ENCODE measurements around the gene PARD3B. TPM values are rescaled to one million over a fixed set of nuclear protein-coding genes. Genes with fewer than 3 reads are reported as not detected.

The PARD3B gene
- total RNA-seq, 2 experiments from 2014 or later = 0.49 to 1.1 TPM

- H3K9me3 Mint-ChIP-seq = no peaks in the 10 kb centered on the region
- no peaks in the 10 kb centered on the region for H3K27me3 Mint-ChIP-seq
Measured at GRCh38 chr2:204713211-204713610, 167.9 kb downstream of the PARD3B start.

GRCh38 chr2:204715361-204715760, 170.1 kb downstream of the PARD3B start:
- no peak for DNase-seq
- H3K4me3 Mint-ChIP-seq = no peak overlapping the region
- H3K9me3 Mint-ChIP-seq = no peaks in the 10 kb centered on the region
- H3K27me3 Mint-ChIP-seq = no peaks in the 10 kb centered on the region
- H3K4me1 Mint-ChIP-seq = peaks cover 4% of the 10 kb centered on the region
- H3K27ac Mint-ChIP-seq = no peak overlapping the region
- no peaks in the 10 kb centered on the region for H3K36me3 Mint-ChIP-seq

More at GRCh38 chr2:204713211-204713610, 167.9 kb downstream of the PARD3B start:
- no peak overlapping the region for H3K27ac Mint-ChIP-seq
- no peaks in the 10 kb centered on the region for H3K36me3 Mint-ChIP-seq
- DNase-seq = no peak
- peaks cover 4% of the 10 kb centered on the region for H3K4me1 Mint-ChIP-seq
- no peak overlapping the region for H3K4me3 Mint-ChIP-seq

GRCh38 chr2:204717591-204717990, 172.3 kb downstream of the PARD3B start:
- no peaks in the 10 kb centered on the region for H3K27me3 Mint-ChIP-seq
- H3K9me3 Mint-ChIP-seq = no peaks in the 10 kb centered on the region
- peaks cover 4% of the 10 kb centered on the region for H3K4me1 Mint-ChIP-seq
- DNase-seq = no peak
- H3K4me3 Mint-ChIP-seq = no peak overlapping the region
- H3K36me3 Mint-ChIP-seq = no peaks in the 10 kb centered on the region
- no peak overlapping the region for H3K27ac Mint-ChIP-seq

- H3K27ac Mint-ChIP-seq = no peak overlapping the region
- H3K36me3 Mint-ChIP-seq = no peaks in the 10 kb centered on the region
- H3K9me3 Mint-ChIP-seq = no peaks in the 10 kb centered on the region
- peaks cover 4% of the 10 kb centered on the region for H3K4me1 Mint-ChIP-seq
- DNase-seq = no peak
- H3K27me3 Mint-ChIP-seq = no peaks in the 10 kb centered on the region
- H3K4me3 Mint-ChIP-seq = no peak overlapping the region
Measured at GRCh38 chr2:204718607-204719006, 173.3 kb downstream of the PARD3B start.

- no peaks in the 10 kb centered on the region for H3K4me1 Mint-ChIP-seq
- no peak overlapping the region for H3K27ac Mint-ChIP-seq
- no peaks in the 10 kb centered on the region for H3K9me3 Mint-ChIP-seq
- no peaks in the 10 kb centered on the region for H3K36me3 Mint-ChIP-seq
- H3K27me3 Mint-ChIP-seq = no peaks in the 10 kb centered on the region
- no peak overlapping the region for H3K4me3 Mint-ChIP-seq
- DNase-seq = no peak
Measured at GRCh38 chr2:204720874-204721273, 175.6 kb downstream of the PARD3B start.

GRCh38 chr2:204722207-204722606, 176.9 kb downstream of the PARD3B start:
- no peaks in the 10 kb centered on the region for H3K36me3 Mint-ChIP-seq
- H3K9me3 Mint-ChIP-seq = no peaks in the 10 kb centered on the region
- H3K27me3 Mint-ChIP-seq = no peaks in the 10 kb centered on the region

GRCh38 chr2:204722691-204723090, 177.4 kb downstream of the PARD3B start:
- no peaks in the 10 kb centered on the region for H3K36me3 Mint-ChIP-seq
- H3K4me3 Mint-ChIP-seq = no peak overlapping the region
- no peak for DNase-seq
- no peaks in the 10 kb centered on the region for H3K4me1 Mint-ChIP-seq
- H3K27ac Mint-ChIP-seq = no peak overlapping the region
- no peaks in the 10 kb centered on the region for H3K27me3 Mint-ChIP-seq
- no peaks in the 10 kb centered on the region for H3K9me3 Mint-ChIP-seq

More at GRCh38 chr2:204722207-204722606, 176.9 kb downstream of the PARD3B start:
- H3K4me3 Mint-ChIP-seq = no peak overlapping the region
- H3K4me1 Mint-ChIP-seq = no peaks in the 10 kb centered on the region
- no peak for DNase-seq
- no peak overlapping the region for H3K27ac Mint-ChIP-seq

- H3K27ac Mint-ChIP-seq = no peak overlapping the region
- no peaks in the 10 kb centered on the region for H3K9me3 Mint-ChIP-seq
- H3K4me3 Mint-ChIP-seq = no peak overlapping the region
- no peaks in the 10 kb centered on the region for H3K4me1 Mint-ChIP-seq
- no peaks in the 10 kb centered on the region for H3K36me3 Mint-ChIP-seq
- H3K27me3 Mint-ChIP-seq = no peaks in the 10 kb centered on the region
- DNase-seq = no peak
Measured at GRCh38 chr2:204725693-204726360, 180.6 kb downstream of the PARD3B start.

- Mint-ChIP-seq H3K4me1 (no peaks in the 10 kb centered on the region), H3K27me3 (no peaks in the 10 kb centered on the region), H3K27ac (no peak overlapping the region), H3K9me3 (no peaks in the 10 kb centered on the region), H3K4me3 (no peak overlapping the region), H3K36me3 (no peaks in the 10 kb centered on the region)
- DNase-seq = no peak
Measured at GRCh38 chr2:204726831-204727230, 181.6 kb downstream of the PARD3B start.

GRCh38 chr2:204727368-204727767, 182.1 kb downstream of the PARD3B start:
- Mint-ChIP-seq H3K9me3 (no peaks in the 10 kb centered on the region), H3K4me3 (no peak overlapping the region), H3K27ac (no peak overlapping the region), H3K4me1 (no peaks in the 10 kb centered on the region), H3K27me3 (no peaks in the 10 kb centered on the region), H3K36me3 (no peaks in the 10 kb centered on the region)
- DNase-seq = no peak

- H3K9me3 Mint-ChIP-seq = no peaks in the 10 kb centered on the region
- H3K36me3 Mint-ChIP-seq = no peaks in the 10 kb centered on the region
- DNase-seq = no peak
- no peak overlapping the region for H3K4me3 Mint-ChIP-seq
- H3K4me1 Mint-ChIP-seq = no peaks in the 10 kb centered on the region
- H3K27me3 Mint-ChIP-seq = no peaks in the 10 kb centered on the region
- no peak overlapping the region for H3K27ac Mint-ChIP-seq
Measured at GRCh38 chr2:204730603-204731002, 185.3 kb downstream of the PARD3B start.

- Mint-ChIP-seq H3K4me1 (no peaks in the 10 kb centered on the region), H3K4me3 (no peak overlapping the region), H3K36me3 (no peaks in the 10 kb centered on the region), H3K27ac (no peak overlapping the region), H3K9me3 (no peaks in the 10 kb centered on the region), H3K27me3 (no peaks in the 10 kb centered on the region)
- DNase-seq = no peak
Measured at GRCh38 chr2:204732019-204732418, 186.7 kb downstream of the PARD3B start.

- Mint-ChIP-seq H3K36me3 (peaks cover 6% of the 10 kb centered on the region), H3K27ac (no peak overlapping the region), H3K9me3 (peaks cover 12% of the 10 kb centered on the region), H3K4me3 (no peak overlapping the region), H3K27me3 (no peaks in the 10 kb centered on the region), H3K4me1 (no peaks in the 10 kb centered on the region)
- DNase-seq = no peak
Measured at GRCh38 chr2:204737296-204737695, 192.0 kb downstream of the PARD3B start.

GRCh38 chr2:204738721-204739120, 193.4 kb downstream of the PARD3B start:
- Mint-ChIP-seq H3K27me3 (no peaks in the 10 kb centered on the region), H3K27ac (no peak overlapping the region), H3K36me3 (peaks cover 6% of the 10 kb centered on the region), H3K9me3 (peaks cover 13% of the 10 kb centered on the region), H3K4me1 (peaks cover 4% of the 10 kb centered on the region), H3K4me3 (no peak overlapping the region)
- no peak for DNase-seq

GRCh38 chr2:204743393-204743960, 198.2 kb downstream of the PARD3B start:
- no peak overlapping the region for H3K4me3 Mint-ChIP-seq

GRCh38 chr2:204744506-204744905, 199.2 kb downstream of the PARD3B start:
- no peak for DNase-seq

More at GRCh38 chr2:204743393-204743960, 198.2 kb downstream of the PARD3B start:
- peak overlapping the region; percentile 69 for H3K27ac Mint-ChIP-seq
- H3K36me3 Mint-ChIP-seq = peaks cover 8% of the 10 kb centered on the region
- H3K4me1 Mint-ChIP-seq = peaks cover 7% of the 10 kb centered on the region
- peaks cover 6% of the 10 kb centered on the region for H3K9me3 Mint-ChIP-seq
- no peaks in the 10 kb centered on the region for H3K27me3 Mint-ChIP-seq
- peak; percentile 5 for DNase-seq

More at GRCh38 chr2:204744506-204744905, 199.2 kb downstream of the PARD3B start:
- Mint-ChIP-seq H3K4me3 (no peak overlapping the region), H3K27me3 (no peaks in the 10 kb centered on the region), H3K36me3 (peaks cover 8% of the 10 kb centered on the region), H3K4me1 (peaks cover 11% of the 10 kb centered on the region), H3K27ac (no peak overlapping the region), H3K9me3 (peaks cover 4% of the 10 kb centered on the region)

Data from activated naive CD8-positive, alpha-beta T cell treated with anti-CD3 and anti-CD28 coated beads for 36 hours (primary cell).